Mononuclear cell (primary cell): ENCODE results near the gene LTB4R. TPM values are rescaled to one million over a fixed set of nuclear protein-coding genes. Genes with fewer than 3 reads are reported as not detected.

Experiments
- H3K27me3 ChIP-seq: 2 replicates; pipeline ENCODE4 v1.6.0; 2011; ENCODE audit warnings: low read length, control low read depth; ENCODE audit not compliant: insufficient read depth
- H3K4me1 ChIP-seq: 2 replicates; pipeline ENCODE4 v1.5.1; 2011; ENCODE audit warnings: mild to moderate bottlenecking, low read length, control low read depth; ENCODE audit not compliant: insufficient read depth
- H3K4me3 ChIP-seq: 2 replicates; pipeline ENCODE4 v1.5.1; 2011; ENCODE audit warnings: mild to moderate bottlenecking, low read length, moderate library complexity
- H3K9me3 ChIP-seq: 2 replicates; pipeline ENCODE4 v1.5.1; 2011; ENCODE audit warnings: low read depth, mild to moderate bottlenecking, control low read depth, low read length
- total RNA-seq: library from RNA; depleted of rRNA; stranded (reverse); fragments of >200 nt; gene quantifications from one replicate; pipeline ENCODE4 v1.2.3, GENCODE V29; 2012

The LTB4R gene
- total RNA-seq, 1 donor, result 12.5 TPM

DNA sequence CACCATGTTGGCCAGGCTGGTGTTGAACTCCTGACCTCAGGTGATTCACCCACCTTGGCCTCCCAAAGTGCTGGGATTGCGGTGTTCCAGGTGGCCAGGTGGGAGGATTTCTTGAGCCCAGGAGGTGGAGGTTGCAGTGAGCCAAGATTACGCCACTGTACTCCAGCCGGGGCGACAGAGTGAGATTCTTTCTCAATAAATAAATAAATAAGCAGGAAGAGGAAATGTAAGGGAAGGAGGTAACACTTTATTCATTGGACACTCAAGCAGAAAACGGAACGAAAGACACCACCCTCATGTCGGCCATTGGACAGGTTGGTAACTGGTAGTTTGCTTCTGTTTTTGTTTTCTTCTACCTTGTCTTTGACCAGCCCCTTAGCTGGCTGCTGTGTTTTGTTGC, 43.7 kb downstream of the LTB4R start:
- Histone ChIP-seq H3K4me3 (no peak overlapping the region), H3K4me1 (no peaks in the 10 kb centered on the region), H3K27me3 (peaks cover 2% of the 10 kb centered on the region), H3K9me3 (no peaks in the 10 kb centered on the region)

DNA sequence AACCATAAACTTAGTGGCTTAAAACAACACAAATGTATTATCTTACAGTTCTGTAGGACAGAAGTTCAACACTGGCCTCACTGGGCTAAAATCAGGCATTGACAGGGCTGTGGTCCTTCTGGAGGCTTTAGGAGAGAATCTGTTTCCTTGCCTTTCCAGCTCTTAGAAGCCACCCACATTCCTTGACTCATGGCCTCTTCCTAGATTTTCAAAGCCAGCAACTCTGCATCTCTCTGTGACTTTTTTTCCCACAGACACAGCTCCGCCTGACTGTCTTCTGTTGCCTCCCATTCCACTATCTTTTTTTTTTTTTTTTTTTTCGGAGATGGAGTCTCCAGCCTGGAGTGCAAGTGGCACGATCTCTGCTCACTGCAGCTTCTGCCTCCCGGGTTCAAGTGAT, 44.9 kb downstream of the LTB4R start:
- H3K4me3 ChIP-seq, result no peak overlapping the region
- peaks cover under 1% of the 10 kb centered on the region for H3K27me3 ChIP-seq
- H3K9me3 ChIP-seq, result no peaks in the 10 kb centered on the region
- no peaks in the 10 kb centered on the region for H3K4me1 ChIP-seq

DNA sequence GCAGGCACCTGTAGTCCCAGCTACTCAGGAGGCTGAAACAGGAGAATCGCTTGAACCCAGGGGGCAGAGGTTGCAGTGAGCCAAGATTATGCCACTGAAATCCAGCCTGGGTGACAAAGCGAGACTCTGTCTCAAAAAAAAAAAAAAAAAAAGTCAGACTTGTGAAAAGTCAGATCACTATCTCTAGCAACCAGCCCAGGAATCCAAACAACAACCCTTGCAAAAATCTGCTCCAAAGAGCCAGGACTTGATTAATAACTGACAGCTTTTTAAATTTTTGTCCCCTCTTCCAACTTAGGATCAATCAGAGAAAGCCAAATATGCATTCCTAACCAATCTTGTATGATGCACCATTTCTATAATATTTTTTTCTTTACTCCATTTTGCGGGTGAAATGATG, 49.0 kb downstream of the LTB4R start:
- Histone ChIP-seq H3K4me3 (no peak overlapping the region), H3K27me3 (peaks cover 6% of the 10 kb centered on the region), H3K9me3 (no peaks in the 10 kb centered on the region), H3K4me1 (no peaks in the 10 kb centered on the region)

- H3K4me3 ChIP-seq, result no peak overlapping the region
- no peaks in the 10 kb centered on the region for H3K9me3 ChIP-seq
- H3K27me3 ChIP-seq, result peaks cover 16% of the 10 kb centered on the region
- peaks cover 10% of the 10 kb centered on the region for H3K4me1 ChIP-seq
Measured at GRCh38 chr14:24361326-24361725, 50.0 kb downstream of the LTB4R start.

GRCh38 chr14:24362241-24362960, 51.1 kb downstream of the LTB4R start:
- Histone ChIP-seq H3K27me3 (peaks cover 27% of the 10 kb centered on the region), H3K9me3 (no peaks in the 10 kb centered on the region), H3K4me3 (no peak overlapping the region)

DNA sequence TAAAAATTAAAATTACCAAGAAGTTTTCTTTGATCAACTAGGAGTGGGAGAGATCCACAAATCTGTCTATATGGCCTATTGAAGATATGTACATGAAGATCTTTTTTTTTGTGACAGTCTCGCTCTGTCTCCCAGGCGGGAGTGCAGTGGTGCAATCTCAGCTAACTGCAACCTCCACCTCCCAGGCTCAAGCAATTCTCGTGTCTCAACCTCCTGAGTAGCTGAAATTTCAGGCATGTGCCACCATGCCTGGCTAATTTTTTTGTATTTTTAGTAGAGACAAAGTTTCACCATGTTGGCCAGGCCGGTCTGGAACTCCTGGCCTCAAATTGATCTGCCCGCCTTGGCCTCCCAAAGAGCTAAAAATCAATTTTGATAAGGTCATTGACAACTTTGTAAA, 52.1 kb downstream of the LTB4R start:
- peaks cover 34% of the 10 kb centered on the region for H3K27me3 ChIP-seq
- H3K4me3 ChIP-seq, result no peak overlapping the region
- H3K4me1 ChIP-seq, result peaks cover 28% of the 10 kb centered on the region
- no peaks in the 10 kb centered on the region for H3K9me3 ChIP-seq

More at GRCh38 chr14:24362241-24362960, 51.1 kb downstream of the LTB4R start:
- peaks cover 20% of the 10 kb centered on the region for H3K4me1 ChIP-seq

DNA sequence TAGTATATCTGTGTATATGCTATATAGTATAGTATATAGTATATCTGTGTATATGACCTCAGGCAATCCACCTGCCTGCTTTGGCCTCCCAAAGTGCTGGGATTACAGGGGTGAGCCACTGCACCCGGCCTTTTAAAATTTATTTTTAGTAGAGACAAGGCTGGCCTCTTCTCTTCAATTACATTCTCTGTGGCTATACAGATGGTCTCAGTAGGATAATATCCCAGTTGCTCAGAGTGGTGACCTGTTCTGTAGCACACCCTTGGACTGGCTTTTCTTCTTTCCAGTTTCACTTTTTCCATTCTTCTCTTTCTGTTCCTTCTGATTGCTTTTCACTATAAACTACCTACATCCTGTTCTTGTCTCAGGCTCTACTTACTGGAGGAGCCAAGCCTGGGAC, 53.5 kb downstream of the LTB4R start:
- Histone ChIP-seq H3K4me1 (peaks cover 28% of the 10 kb centered on the region), H3K27me3 (peaks cover 41% of the 10 kb centered on the region), H3K4me3 (no peak overlapping the region), H3K9me3 (no peaks in the 10 kb centered on the region)

- peaks cover 28% of the 10 kb centered on the region for H3K4me1 ChIP-seq
- no peaks in the 10 kb centered on the region for H3K9me3 ChIP-seq
- no peak overlapping the region for H3K4me3 ChIP-seq
- H3K27me3 ChIP-seq, result peaks cover 41% of the 10 kb centered on the region
Measured at GRCh38 chr14:24365600-24366412, 54.5 kb downstream of the LTB4R start.

DNA sequence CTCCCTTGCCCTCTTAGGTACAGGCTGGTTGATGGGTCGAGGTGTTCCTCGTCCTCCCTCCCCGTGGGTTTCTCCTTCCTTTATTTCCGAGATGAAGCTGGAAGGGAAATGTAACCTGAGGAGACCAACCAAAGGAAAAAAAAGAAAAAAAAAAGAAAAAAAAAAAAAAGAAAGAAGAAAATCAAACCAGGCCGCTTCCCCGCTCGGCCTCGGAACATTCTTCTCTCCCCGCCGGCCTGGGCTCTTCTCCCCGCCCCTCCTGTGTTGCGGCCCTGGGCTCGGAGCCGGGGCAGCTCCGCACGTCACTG, 55.1 kb downstream of the LTB4R start:
- Histone ChIP-seq H3K9me3 (no peaks in the 10 kb centered on the region), H3K4me1 (peaks cover 28% of the 10 kb centered on the region), H3K27me3 (peaks cover 41% of the 10 kb centered on the region), H3K4me3 (no peak overlapping the region)

- peaks cover 41% of the 10 kb centered on the region for H3K27me3 ChIP-seq
- no peaks in the 10 kb centered on the region for H3K9me3 ChIP-seq
- H3K4me1 ChIP-seq, result peaks cover 28% of the 10 kb centered on the region
- peak overlapping the region; percentile 6 for H3K4me3 ChIP-seq
Measured at GRCh38 chr14:24366721-24367513, 55.6 kb downstream of the LTB4R start.

Other genes with a start within 250 kb of the LTB4R start
- not detected for gene CPNE6, start 239.9 kb upstream of the LTB4R start, total RNA-seq
- gene PCK2, start 217.2 kb upstream of the LTB4R start, total RNA-seq, result 4.6 TPM
- 59.1 TPM for gene DCAF11, start 196.7 kb upstream of the LTB4R start, total RNA-seq
- gene NRL, start 196.6 kb upstream of the LTB4R start, total RNA-seq, result 1.2 TPM
- 0.42 TPM for gene FITM1, start 180.8 kb upstream of the LTB4R start, total RNA-seq
- 218 TPM for gene PSME1, start 175.3 kb upstream of the LTB4R start, total RNA-seq
- gene EMC9, start 169.9 kb upstream of the LTB4R start, total RNA-seq, result 4.1 TPM
- gene PSME2, start 164.9 kb upstream of the LTB4R start, total RNA-seq, result 78.9 TPM
- 38.4 TPM for gene RNF31, start 164.0 kb upstream of the LTB4R start, total RNA-seq
- gene IRF9, start 150.2 kb upstream of the LTB4R start, total RNA-seq, result 126 TPM
- gene REC8, start 139.4 kb upstream of the LTB4R start, total RNA-seq, result 22.7 TPM
- 13.3 TPM for gene IPO4, start 122.7 kb upstream of the LTB4R start, total RNA-seq
- 13.6 TPM for gene TM9SF1, start 116.1 kb upstream of the LTB4R start, total RNA-seq
- 0.31 TPM for gene TSSK4, start 105.8 kb upstream of the LTB4R start, total RNA-seq
- 90.8 TPM for gene CHMP4A, start 98.0 kb upstream of the LTB4R start, total RNA-seq
- gene MDP1, start 95.4 kb upstream of the LTB4R start, total RNA-seq, result 4.5 TPM
- 51.2 TPM for gene NEDD8, start 79.1 kb upstream of the LTB4R start, total RNA-seq
- 31.1 TPM for gene GMPR2, start 78.6 kb upstream of the LTB4R start, total RNA-seq
- gene TINF2, start 68.9 kb upstream of the LTB4R start, total RNA-seq, result 70.7 TPM
- 4.2 TPM for gene TGM1, start 48.3 kb upstream of the LTB4R start, total RNA-seq
- 25.1 TPM for gene RABGGTA, start 39.9 kb upstream of the LTB4R start, total RNA-seq
- gene DHRS1, start 11.7 kb upstream of the LTB4R start, total RNA-seq, result 10.4 TPM
- 11.2 TPM for gene NOP9, start 11.7 kb upstream of the LTB4R start, total RNA-seq
- 14.4 TPM for gene CIDEB, start 3.5 kb upstream of the LTB4R start, total RNA-seq
- gene LTB4R2, start 1.4 kb upstream of the LTB4R start, total RNA-seq, result 12.6 TPM
- gene ADCY4, start 23.6 kb downstream of the LTB4R start, total RNA-seq, result 2.3 TPM
- 9.9 TPM for gene RIPK3, start 28.5 kb downstream of the LTB4R start, total RNA-seq
- 0.10 TPM for gene NFATC4, start 56.7 kb downstream of the LTB4R start, total RNA-seq
- under 0.01 TPM for gene NYNRIN, start 87.5 kb downstream of the LTB4R start, total RNA-seq
- 0.84 TPM for gene CBLN3, start 118.2 kb downstream of the LTB4R start, total RNA-seq
- 148 TPM for gene KHNYN, start 118.5 kb downstream of the LTB4R start, total RNA-seq
- 21.6 TPM for gene SDR39U1, start 131.3 kb downstream of the LTB4R start, total RNA-seq
- gene CMA1, start 196.8 kb downstream of the LTB4R start, total RNA-seq, result not detected